ENCODE measurements around the gene DZIP1L.

- TF ChIP-seq CTCF (IDR thresholded peaks at IDR 0.05) (no peak), POLR2A (IDR thresholded peaks at IDR 0.05) (no peak)
Measured at GRCh38 chr3:138066972-138067371, 48.4 kb downstream of the DZIP1L start.
